NCI-H69 (cell line): Measurements from ENCODE around the gene SLC16A8.
"Not testable (repeated sequence)": the region's sequence is repeated elsewhere in the genome, so short reads cannot be mapped to it uniquely, and the experiment has no call there.

Source experiments
- DNase-seq: peaks from one replicate; lab custom pipeline; 2025; lab: John Stamatoyannopoulos, UW

SLC16A8 gene

DNA sequence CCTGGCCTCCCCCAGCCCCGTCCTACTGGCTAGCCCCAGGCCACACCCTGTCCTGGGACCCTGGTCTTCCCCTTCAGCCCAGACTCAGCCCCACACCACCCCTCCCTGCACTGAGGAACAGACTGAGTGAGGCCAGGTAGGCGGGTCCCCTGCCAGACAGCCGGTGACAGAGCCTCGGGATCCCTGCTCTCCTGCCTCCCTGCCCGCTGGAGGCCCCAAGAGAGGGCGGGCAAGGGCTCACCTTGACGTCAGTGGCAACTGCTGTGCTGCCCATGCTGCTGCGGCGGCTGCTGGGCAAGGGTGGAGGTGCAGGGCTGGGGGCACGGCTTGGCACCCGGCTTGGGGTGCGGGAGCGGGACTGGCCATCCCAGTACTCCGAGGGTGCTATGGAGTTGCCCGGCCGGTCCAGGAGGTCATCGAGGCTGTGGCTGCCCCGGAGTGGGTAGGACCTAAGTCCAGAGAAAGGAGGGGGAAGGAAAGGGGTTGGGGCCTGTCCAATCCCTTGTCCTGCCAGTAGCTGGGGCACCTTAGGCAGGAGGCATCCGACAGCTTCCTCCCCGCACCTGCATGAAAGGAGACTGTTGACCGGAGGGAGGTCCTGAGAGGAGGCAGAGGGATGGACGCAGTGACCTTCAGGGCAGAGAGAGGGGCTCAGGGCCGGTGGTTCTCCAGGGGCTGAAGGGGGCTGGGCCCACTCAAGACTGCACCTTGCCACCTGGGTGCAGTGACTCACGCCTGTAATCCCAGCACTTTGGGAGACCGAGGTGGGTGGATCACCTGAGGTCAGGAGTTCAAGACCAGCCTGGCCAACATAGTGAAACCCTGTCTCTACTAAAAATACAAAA is 2.2 kb upstream of the SLC16A8 start:
- no peak for DNase-seq

DNA sequence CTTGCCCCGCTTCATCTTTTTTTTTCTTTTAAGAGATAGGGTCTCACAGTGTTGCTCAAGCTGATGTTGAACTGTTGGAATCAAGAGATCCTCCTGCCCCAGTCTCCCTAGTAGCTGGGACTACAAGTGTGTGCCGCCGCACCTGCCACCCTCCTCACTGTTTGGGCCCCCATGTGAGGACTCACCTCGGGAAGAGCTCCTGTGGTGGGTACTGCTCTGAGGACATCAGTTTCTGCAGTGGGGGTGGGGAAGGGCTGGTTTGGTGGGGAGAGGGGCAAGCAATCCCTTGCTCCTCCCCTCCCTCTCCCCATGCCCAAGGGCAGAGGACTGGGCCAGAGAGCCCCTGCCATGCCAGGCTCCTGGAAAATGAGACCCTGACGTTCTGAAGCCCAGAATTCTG is 1.5 kb upstream of the SLC16A8 start:
- no peak for DNase-seq

DNA sequence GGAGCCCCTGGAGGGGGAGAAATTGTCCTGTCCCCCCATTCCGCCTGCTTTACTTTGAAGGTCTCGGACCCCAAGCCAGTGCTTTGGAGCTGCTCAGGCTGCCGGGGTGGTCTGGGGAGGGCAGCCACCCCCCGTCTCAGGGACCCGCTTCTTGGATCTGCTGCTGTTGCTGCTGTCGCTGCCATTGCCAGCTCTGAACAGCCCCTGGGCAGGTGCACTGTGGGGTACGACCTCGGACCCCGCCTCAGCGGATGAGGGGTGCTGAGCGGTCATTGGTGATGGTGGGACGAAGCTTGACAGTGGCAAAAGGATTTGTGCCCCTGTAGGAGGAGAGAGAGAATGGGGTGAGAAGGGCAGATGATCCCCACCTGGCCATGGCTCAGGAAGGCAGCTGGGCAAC is 1.1 kb upstream of the SLC16A8 start:
- DNase-seq: no peak

DNA sequence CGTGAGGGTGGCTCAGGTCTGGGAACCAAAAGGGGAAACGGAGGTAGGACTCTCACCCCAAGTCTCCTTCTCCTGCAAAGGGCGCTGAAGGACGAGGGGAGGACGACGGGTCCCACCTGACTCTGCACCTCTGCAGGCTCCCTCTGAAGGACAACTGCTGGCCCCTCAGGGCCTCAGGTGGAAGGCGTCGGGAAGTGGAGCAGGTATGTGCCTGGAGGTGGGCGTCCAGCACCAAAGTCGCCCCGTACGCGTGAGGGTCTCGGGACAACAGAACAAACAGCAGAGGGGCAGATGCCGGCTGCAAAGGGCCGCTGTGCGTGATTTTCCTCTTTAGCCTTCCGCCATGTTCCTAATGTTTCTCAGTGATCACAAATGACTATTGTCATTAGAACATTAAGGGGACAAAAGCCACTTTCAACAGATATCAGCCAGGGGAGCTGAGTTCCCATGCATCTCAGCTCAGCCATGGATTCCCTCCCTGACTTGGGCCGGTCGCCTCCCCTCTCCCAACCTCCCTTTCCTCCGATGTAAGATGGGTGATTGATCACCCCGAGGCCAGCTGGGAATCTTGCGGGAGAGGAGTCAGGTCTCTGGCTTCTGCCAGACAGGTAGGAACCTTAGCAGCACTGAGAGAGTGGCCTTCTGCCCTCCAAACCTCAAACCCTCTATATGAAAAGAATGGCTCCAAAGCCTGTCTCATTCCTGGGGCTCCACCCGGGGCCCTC is 836 bp downstream of the SLC16A8 start:
- DNase-seq: no peak

DNA sequence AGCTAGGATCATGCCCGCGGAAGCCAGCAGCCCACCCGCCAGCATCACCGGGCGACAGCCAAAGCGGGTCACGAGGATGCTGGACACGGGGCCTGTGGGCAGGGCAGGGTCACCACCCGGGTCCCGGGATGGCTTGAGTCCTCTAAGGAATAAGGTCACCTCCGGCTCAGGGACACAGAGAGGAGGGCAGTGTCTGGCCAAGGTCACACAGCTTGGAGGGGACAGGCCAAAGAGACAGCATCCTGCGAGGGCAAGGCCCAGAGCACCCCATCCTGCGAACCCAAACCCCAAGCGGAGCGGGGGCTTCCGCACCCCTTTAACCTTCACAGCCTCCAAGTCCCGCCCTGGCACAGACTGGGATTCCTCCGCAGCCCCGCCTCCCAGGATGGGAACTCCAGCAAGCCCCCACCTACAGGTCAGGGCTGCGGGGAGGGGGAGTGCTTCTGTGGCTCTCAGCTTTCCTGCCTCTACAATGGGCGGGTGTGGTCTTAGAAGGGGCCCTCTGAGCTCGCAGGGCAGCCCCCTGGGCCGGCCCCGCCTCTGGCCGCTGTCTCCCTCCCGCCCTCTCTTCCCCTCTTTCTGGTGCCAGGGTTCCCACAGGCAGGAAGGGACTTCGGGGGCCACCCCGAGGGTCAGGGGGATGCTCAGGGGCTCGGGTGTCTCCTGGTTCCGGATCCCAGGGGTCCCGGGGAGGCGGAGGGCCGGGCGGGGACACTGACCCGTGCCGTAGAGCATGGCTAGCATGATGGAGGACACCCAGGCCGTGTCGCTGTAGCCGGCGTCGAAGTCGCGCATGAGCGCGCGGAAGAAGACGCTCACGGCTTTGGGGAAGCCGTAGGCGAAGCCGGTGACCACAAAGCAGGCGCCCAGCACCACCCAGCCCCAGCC is 1.8 kb downstream of the SLC16A8 start:
- peak; percentile 53 for DNase-seq

DNA sequence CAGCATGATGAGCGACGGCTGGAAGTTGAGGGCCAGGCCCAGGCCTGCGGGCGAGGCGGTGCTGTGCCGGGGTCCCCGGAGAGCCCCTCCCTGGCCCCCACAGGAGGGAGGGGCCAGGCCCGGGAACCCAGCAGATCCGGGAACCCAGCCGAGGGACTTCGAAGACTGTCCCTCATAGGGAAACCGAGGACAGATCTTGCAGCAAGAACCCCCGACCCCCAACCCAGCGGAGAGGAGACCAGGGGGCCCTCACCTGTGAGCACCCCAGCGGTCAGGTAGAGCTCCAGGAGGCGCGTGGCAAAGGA is 2.4 kb downstream of the SLC16A8 start:
- DNase-seq: no peak

DNA sequence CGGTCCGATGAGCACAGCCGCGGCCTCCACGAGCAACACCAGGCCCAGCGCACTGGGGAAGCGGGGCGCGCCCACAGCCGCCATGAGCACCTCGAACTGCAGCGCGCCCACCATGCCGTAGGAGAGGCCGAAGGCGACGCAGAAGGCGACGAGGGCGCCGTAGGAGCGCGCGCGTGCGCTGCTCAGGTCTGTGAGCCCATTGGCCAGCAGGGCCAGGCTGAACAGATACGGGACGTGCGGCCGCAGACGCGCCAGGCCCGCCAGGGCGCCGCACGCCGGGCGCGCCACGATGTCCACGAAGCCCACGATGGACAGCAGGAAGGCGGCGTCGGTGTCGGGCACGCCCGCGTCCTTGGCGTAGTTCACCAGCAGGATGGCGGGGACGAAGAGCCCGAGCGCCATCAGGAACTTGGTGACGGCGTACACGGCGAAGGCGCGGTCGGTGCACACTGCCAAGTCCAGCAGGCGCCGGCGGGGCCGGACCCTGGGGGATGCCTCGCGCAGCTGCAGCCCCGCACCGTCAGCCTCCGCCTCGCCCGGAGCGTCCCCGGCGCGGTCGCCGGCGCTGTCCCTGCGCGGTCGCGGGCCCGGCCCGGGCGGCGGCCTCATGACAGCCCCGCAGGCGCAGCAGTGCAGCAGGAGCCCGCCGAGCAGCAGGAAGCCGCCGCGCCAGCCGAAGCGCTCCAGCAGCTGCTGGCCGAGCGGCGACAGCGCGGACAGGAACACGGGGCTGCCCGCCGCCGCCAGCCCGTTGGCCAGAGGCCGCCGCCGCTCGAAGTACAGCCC is 2.9 kb downstream of the SLC16A8 start:
- DNase-seq: peak; percentile 79

DNA sequence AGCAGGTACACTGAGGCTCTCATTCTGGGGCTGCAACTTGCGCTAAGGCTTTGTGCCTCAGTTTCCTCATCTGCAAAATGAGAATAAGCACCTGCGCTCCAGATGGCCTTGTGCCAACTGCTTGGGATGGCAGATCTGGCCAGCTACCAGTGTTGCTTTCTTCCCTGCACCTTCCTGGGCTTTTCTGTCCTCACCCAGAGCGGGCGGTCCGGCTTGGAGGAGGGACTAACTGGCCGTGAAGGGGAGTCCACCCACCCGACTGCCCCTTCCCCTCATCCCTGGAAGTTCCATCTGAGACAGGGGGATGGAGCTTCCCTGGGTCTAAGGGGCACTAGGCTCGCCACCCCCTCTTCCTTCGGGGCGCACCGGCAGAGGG is 3.5 kb downstream of the SLC16A8 start:
- DNase-seq: no peak

DNA sequence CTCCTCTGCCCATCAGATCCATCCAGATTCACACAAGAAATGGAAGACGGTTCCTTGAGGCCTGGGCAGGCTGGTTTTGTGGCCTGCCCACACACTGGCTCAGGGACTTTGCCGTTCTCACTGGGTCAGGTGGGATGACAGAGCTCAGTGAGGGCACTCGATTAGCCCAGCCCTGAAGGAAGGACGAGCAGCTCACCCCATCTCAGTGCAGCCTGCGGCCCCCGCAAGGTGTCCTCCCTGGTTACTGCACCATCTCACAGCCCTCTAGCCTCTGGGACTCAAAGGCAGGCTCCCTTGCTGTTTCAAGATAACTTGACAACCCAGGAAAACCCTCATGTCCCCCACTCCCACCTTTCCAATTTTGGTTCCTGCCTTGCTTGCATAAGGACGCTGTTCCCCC is 4.2 kb downstream of the SLC16A8 start:
- DNase-seq: no peak

DNA sequence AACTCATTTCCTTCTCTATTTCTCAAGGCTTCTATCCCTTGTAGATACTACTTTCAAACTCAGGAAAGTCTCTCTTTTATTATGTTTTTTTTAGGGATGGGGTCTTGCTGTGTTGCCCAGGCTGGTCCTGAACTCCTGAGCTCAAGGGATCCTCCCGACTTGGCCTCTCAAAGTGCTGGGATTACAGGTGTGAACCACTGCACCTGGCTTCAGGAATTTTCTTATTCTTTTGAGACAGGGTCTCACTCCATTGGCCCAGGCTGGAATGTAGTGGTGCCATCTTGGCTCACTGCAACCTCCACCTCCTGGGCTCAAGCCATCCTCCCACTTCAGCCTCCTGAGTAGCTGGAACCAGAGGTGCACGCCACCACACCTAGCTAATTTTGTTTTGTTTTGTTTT is 4.8 kb downstream of the SLC16A8 start:
- DNase-seq: not testable (repeated sequence)

DNA sequence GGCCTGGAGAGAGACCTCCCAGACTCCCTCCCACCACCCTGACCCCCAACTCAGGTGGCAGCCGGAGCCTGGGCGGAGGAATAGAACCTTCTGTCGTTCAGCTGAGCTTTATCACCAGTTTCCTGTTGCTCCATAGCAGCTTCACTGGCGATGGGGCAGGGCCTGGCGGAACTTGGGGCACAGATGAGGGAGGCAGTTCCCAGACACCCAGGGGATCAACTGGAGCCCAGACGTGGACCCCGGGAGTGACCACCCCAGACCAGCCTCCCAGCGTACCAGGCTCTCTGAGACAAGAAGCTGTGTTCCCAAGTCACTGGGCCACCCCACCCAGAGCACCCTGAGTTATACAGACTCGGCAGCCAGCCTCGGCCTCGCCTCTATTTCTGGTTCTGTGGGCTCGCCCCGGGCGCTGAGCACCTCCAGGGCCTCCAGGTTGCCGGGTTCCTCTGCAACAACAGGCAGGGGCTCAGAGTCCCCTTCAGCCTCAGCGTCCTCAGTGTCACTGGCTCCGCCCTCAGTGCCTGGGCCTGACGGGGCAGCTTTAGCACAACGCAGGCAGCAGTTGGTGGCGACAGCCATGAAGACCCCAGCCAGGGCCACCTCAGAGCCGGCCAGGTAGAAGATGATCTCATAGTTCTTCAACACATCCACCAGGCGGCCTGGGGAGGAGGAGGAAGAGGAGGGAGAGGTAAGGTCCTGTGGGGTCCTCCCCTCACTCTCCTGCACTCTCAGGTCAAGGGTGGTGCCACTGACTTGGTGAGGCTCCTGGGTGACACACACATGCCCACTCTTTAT is 5.7 kb downstream of the SLC16A8 start:
- DNase-seq: no peak

DNA sequence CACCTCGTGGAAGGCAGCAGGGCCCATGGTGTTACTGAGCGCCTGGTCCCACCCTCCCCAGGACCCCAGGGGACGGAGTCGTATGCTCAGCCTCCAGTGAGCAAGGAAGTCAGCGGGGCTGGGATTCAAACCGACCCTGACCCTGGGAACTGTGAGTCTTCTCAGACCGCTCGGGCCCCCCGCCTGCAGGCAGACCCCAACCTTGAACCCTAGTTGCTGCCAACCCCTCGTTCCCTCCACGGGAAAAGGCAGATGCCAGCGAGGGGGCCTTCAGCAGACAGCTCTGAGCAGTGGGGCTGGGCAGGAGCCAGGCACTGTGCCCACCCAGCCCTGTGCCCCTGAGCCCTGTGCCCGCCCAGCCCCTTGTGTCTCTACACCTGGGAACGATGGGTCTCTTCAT is 6.4 kb downstream of the SLC16A8 start:
- no peak for DNase-seq

DNA sequence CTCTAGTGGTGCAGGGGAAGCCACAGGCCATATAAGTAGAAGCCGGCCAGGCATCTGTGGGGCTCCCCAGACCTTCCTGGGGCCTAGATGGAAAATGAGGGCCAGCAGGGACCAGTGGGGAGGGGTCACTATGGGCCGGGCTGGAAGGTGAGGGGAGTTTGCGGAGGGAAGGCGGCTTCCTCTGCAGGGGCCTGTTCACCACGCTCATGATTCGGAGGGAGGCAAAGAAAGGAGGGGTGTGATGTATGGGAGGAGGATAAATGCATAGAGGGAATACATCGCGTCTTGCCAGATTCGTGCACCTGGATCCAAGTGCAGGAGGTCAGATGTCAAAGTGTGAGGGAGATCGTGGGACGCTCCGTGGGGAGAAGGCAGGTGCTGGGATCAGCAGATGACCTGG is 6.9 kb downstream of the SLC16A8 start:
- no peak for DNase-seq

DNA sequence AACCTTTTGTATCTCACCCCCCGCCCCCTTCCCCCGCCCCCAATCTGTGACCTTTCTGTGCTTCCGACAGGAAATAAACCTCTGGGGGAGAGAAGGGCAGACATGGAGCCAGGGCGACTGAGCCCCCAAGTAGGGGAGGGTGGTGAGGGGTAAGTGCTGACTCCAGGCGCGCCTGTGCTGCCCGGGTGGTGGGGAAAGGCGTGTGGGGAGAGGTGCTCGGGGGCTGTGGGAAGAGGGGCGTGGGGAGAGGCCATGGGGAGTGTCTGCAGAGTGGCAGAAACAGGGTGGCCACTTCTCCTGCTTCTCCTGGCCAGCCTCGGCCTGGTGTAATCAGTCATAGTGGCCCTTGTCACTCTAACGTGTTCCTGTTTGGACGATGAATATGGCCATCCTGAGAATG is 8.0 kb downstream of the SLC16A8 start:
- DNase-seq: no peak

DNA sequence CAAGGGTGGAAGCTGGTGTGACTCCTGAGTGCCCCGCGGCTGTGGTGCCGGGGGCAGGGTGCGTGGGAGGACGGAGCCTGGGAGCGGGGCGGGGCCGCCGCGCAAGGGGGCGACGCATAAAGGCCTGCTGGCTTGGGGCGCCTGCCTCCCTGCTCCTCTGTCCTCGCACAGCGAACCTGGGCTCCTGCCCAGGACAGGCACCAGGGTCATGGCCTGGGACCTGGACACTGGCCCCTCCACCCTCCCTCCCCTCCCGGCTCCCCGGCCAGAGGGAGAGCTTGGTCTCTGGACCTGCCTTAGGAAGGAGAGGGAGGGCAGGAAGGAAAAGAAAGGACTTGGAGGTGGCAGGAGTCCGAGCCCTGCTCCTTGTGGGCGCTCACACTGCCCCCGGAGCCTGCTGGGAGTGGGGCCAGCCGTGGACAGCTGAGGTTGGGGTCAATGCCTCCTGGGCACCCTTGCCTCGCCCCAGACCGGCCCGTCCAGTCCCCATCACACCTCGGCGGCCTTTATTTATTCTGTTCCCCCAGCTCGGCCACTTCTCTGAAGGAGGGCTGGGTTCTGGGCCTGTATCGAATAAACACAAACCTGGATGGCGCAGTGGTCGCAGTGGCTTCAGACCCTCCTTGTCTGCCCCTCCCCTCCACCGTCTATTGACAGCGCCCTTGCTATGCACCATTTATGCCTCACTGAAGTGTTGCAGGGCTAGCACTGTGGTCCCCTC is 8.7 kb downstream of the SLC16A8 start:
- no peak for DNase-seq

DNA sequence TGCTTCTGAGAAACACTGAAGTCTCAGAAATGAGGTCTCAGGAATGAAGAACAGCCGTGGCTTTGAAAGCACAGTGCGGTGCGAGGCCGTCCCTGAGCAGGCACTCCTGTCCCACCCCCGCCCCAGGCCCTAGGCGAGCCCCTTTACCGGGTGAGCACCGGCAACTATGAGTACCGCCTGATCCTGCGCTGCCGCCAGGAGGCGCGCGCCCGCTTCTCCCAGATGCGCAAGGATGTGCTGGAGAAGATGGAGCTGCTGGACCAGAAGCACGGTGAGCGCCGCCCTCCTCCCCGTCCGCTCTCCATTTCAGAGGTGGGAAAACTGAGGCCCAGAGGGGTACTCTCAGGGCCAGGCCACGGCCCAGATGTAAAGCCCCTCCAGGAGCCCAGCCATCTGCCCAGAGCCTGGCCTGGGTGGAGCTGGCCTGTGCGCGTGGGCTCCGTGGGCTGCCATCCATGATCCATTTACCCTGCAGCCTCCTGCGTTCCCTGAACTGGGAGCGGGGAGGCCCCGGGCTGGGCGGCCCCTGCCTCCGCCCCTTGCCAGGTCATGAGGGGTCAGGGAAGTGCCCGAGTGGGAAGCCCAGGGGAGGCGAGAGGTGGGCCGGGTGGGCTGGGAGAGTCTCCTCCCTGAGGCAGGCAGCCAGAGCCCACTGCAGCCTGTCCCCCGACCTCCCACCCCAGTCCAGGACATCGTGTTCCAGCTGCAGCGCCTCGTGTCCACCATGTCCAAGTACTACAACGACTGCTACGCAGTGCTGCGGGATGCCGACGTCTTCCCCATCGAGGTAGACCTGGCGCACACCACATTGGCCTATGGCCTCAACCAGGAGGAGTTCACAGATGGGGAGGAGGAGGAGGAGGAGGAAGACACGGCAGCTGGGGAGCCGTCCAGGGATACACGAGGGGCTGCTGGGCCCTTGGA is 9.5 kb downstream of the SLC16A8 start:
- DNase-seq: no peak

DNA sequence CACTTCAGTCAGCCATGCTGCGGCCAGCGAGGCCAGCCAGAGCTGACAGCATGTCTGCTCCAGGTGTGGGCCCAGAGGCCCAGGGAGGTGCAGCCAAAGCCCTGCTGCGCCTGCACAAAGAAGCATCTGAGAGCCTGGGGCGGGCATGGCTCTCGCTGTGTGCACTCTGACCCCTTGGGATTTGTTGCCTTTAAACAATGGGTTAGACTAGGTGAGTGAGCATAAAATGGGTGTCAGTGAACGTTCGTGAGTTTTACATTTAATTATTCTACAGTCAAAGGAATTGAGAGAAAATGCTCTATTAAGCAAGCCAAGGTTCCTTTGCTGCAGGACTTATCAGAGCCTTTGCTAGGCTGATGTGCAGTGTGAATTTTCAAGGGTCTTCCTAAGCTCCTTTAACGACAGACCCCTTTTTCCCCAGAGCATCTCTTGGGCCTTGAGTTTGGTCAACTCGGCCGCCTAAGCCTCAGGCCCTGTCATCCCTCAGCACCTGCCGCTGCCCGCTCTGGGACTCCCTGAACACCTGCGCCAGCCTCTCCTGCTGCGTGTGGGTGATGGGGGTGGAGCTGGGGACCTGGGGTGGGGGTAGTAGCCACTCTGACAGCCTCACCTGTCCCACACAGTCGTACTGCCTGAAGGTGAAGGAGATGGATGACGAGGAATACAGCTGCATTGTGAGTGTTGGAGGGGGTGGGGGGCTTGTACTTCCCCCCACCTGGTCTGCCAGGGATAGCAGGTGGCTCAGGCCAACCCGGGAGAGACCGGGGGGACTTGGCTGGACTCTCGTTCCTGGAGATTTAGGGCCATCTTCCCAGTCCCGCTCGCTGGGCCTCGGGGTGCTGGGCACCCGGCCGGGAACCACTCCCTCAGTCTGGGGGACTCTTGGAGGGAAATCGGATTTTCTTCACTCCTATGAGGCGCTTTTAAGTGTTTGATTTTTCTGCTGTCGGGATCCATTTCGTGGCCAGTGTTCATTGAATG is 10.5 kb downstream of the SLC16A8 start:
- no peak for DNase-seq
